Spleen (tissue), 7 donors: Measurements from ENCODE around the gene HOXA2.

ENCODE experiments used
- CTCF ChIP-seq, 11 experiments: fragments of 200-600 bp in 7 of 11; fragments of 450-650 bp in 4 of 11; sonication (generic) in 4 of 11; IDR thresholded peaks in 8 of 11; conservative IDR thresholded peaks in 3 of 11; 1 replicate in 7 of 11; 2 replicates in 4 of 11; pipeline versions ENCODE4 v1.4.0 to v1.8.0; 2016 to 2021; ENCODE audit warnings: antibody characterized with exemption in 11 of 11, inconsistent platforms in 4 of 11, mild to moderate bottlenecking in 1 of 11
- POLR2A ChIP-seq, 3 donors: fragments of 450-650 bp; IDR thresholded peaks; one replicate each; pipeline ENCODE4 v1.5.1; 2017; ENCODE audit warnings: antibody characterized with exemption in 3 of 3, mild to moderate bottlenecking in 1 of 3
- POLR2AphosphoS5 ChIP-seq, 3 donors: sonication (generic); formaldehyde crosslinking; IDR thresholded peaks; one replicate each; pipeline ENCODE4 v1.5.1; 2017; ENCODE audit warnings: antibody characterized with exemption in 3 of 3
- donor health status: DM: no; HTN: no; CAD: no; lungs with moderate emphysema.
- donor health status: DM: no; HTN: no; CAD: no.
- donor health status: DM: no; HTN: no; CAD: no.

GRCh38 chr7:27097686-27098577 lies 4.6 kb downstream of the HOXA2 start:
- TF ChIP-seq CTCF (IDR thresholded peaks at IDR 0.05 in 8 of 11, conservative IDR thresholded peaks at IDR 0.05 in 3 of 11) (no peak), POLR2AphosphoS5 (IDR thresholded peaks at IDR 0.05) (peak in 2 of 3 donors; percentile 3 to 45), POLR2A (IDR thresholded peaks at IDR 0.05) (no peak)
